H1 (cell line): ENCODE results near the gene TFAP2A. TPM values are rescaled to one million over a fixed set of nuclear protein-coding genes. Genes with fewer than 3 reads are reported as not detected.

Source experiments
- FOSL1 ChIP-seq: IDR thresholded peaks from 2 replicates; pipeline ENCODE4 v1.6.1; 2011; ENCODE audit warnings: mild to moderate bottlenecking, low read depth, low read length, moderate library complexity; ENCODE audit not compliant: insufficient read depth
- SRF ChIP-seq: IDR thresholded peaks from 2 replicates; pipeline ENCODE4 v1.6.1; 2011; ENCODE audit warnings: mild to moderate bottlenecking, low read depth, low read length, moderate library complexity
- polyA plus RNA-seq, 7 experiments: library from polyadenylated mRNA; depleted of rRNA in 3 of 7; stranded (reverse) in 5 of 7; unstranded in 2 of 7; fragments of >200 nt in 5 of 7; fragments of 200-250 nt in 2 of 7; gene quantifications; 1 replicate in 5 of 7; 2 replicates in 1 of 7; 4 replicates in 1 of 7; pipeline versions ENCODE4 v1.2.1 to v1.2.3, GENCODE V29; 2011 to 2013; ENCODE audit warnings: missing spikeins in 2 of 7, mixed read lengths in 2 of 7
- total RNA-seq: library from RNA; stranded (reverse); fragmentation: NEBNext Ultra II Directional; extraction: Animal tissue kit (Norgen Biotek cat#: 25700); gene quantifications from 2 replicates; pipeline ENCODE4 v1.2.1, GENCODE V29; 2021

TFAP2A gene
- total and polyA plus RNA-seq, 2 of the 8 experiments (the other 6 are each of a cell fraction or from before 2014, with no cell fraction given), result 0.23 TPM; not detected in 1

DNA sequence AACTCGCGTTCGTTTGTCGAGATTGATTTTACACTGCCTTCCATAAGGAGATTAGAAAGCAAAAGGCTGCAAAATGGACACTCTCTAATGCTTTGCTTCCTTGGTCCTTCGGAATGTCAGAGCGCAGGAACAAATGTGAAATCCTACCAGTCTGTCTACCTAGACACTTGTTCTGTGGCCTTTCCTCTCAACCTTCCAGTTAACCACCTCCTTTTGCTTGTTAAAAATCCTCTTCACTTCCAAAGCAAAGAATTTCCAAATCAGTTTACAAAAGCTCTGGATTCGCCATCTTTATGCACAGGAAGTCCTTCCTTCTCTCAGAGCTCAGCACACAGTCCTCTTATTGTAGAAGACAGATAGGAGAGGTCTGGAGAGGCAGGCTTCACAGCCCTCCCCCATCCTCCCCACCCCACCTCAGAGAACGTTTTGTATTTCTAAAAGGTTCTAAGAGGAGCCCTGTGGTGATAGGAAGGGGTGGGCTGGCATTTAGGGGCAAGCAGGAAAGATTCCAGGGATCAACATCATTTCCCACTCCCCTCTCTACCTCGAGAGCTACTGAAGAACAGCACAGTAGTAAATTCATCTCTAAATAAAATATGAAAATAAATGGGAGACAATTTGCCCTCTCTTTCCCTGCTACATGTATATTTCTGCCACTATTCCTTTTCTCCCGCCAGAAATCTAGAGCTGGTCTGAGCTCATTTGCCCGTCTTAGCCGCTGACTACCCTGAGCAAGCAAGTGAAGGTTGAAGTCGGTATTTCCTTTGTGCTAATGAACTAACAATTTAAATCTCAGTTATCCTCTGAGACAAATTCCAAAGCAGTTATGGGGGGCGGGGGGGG, 18.9 kb downstream of the TFAP2A start (continued):
- no peak for TF ChIP-seq FOSL1
- no peak for TF ChIP-seq SRF
